Spinal cord (tissue), 10 donors: ENCODE results near the gene ZNF511. TPM values are rescaled to one million over a fixed set of nuclear protein-coding genes. Genes with fewer than 3 reads are reported as not detected.

Experiments
- DNase-seq, 6 donors: peaks; one replicate each; pipeline versions ENCODE4 v3.0.0 to v3.0.0-alpha.2; 2013 to 2015; ENCODE audit warnings: low spot score in 6 of 6, low read depth in 4 of 6
- H3K27ac ChIP-seq: one replicate; pipeline ENCODE4 v1.5.1; 2013; ENCODE audit warnings: low read depth, low read length, control low read depth
- H3K27me3 ChIP-seq: one replicate; pipeline ENCODE4 v1.6.1; 2013; ENCODE audit warnings: low read length; ENCODE audit not compliant: control insufficient read depth, insufficient read depth
- H3K36me3 ChIP-seq: one replicate; pipeline ENCODE4 v1.6.1; 2013; ENCODE audit warnings: low read length; ENCODE audit not compliant: control insufficient read depth, insufficient read depth
- H3K4me1 ChIP-seq: one replicate; pipeline ENCODE4 v1.6.1; 2013; ENCODE audit warnings: low read length; ENCODE audit not compliant: control insufficient read depth, insufficient read depth
- H3K4me3 ChIP-seq: one replicate; pipeline ENCODE4 v1.5.1; 2013; ENCODE audit warnings: low read depth, low read length, control low read depth
- H3K9me3 ChIP-seq: one replicate; pipeline ENCODE4 v1.6.1; 2013; ENCODE audit warnings: low read length; ENCODE audit not compliant: control insufficient read depth, insufficient read depth
- WGBS: methylation state at CpG from one replicate; pipeline ENCODE4 v1.1.5; 2013; ENCODE audit warnings: missing lambda C conversion rate; ENCODE audit not compliant: insufficient coverage; 5-methylcytosine and 5-hydroxymethylcytosine counted together
- polyA plus RNA-seq, 2 donors: library from polyadenylated mRNA; unstranded; fragments of 120-200 nt; gene quantifications; one replicate each; pipeline ENCODE4 v1.2.1, GENCODE V29; 2013; ENCODE audit not compliant: insufficient read length in 2 of 2
- total RNA-seq, 2 donors: library from RNA; depleted of rRNA in 1 of 2; stranded (reverse); fragments of 120-200 nt in 1 of 2; fragments of >200 nt in 1 of 2; gene quantifications; one replicate each; pipeline versions ENCODE4 v1.2.3 to v1.2.4, GENCODE V29; 2013 to 2014
- donor health status: healthy.

Gene ZNF511
- total and polyA plus RNA-seq, 4 donors: 9.4 to 25.8 (median 22.1) TPM

DNA sequence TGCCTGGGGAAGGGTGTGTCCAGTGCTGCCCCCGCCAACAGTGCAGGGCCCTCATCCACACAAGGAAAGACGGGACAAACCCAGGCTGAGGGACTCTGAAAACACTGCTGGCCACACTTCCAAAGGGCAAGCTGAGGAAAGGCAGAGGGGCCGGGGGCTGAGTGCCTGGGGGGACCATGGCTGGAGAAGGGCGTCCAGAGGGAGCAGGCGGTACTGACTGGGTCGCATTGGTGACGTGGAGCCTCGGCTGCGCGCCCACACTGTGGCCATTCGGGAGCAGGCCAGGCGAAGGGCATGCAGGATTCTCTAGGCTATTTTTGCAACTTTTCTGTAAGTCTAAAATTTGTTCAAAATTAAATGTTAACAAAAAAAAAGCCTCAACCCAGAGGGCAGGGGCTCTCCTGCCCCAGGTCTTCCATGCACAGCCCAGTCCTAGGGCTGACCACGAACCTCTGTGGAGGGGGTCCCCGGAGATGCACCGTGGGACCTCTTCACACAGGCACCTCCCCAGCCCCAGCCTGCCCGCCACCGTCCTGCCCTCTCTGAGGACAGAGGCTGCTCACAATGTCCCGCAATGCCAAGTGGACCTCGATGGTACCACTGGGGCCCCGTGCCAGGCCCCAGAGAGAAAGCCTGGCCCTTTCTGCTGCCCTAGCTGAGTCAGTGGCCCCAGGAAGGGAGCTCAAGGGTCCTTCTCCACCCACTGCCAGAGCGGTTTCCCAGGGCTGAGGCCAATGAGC, 42.5 kb upstream of the ZNF511 start:
- Histone ChIP-seq H3K27ac (no peak overlapping the region), H3K4me1 (peaks cover 15% of the 10 kb centered on the region), H3K9me3 (no peaks in the 10 kb centered on the region), H3K27me3 (no peaks in the 10 kb centered on the region), H3K4me3 (no peak overlapping the region), H3K36me3 (peaks cover 57% of the 10 kb centered on the region)
- DNase-seq: no peak
- 91% methylated on average over 16 of the region's 21 CpGs for WGBS

DNA sequence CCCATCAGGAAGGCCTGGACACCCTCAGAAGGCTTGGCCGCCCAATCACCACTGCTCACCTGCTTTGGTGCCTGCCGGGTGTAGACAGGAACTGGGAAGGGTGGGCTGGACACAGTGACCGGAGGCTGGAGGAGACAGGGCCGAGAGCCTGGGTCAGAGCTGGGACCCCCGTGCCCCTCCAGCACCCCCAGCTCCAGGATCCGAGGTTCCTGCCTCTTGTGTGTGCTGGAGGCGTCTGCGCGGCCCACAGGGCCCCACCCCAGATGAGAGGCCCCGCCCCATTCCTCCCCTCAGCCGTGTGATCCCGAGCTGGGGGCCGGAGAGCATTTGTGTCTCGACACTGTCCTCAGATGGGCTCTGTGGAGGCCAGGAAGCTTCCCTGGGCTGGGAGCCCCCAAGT, 41.4 kb upstream of the ZNF511 start:
- Histone ChIP-seq H3K4me3 (no peak overlapping the region), H3K27ac (no peak overlapping the region), H3K27me3 (no peaks in the 10 kb centered on the region), H3K4me1 (peaks cover 8% of the 10 kb centered on the region), H3K36me3 (peaks cover 66% of the 10 kb centered on the region), H3K9me3 (no peaks in the 10 kb centered on the region)
- WGBS: 65% methylated on average over 12 of the region's 14 CpGs
- no peak for DNase-seq

DNA sequence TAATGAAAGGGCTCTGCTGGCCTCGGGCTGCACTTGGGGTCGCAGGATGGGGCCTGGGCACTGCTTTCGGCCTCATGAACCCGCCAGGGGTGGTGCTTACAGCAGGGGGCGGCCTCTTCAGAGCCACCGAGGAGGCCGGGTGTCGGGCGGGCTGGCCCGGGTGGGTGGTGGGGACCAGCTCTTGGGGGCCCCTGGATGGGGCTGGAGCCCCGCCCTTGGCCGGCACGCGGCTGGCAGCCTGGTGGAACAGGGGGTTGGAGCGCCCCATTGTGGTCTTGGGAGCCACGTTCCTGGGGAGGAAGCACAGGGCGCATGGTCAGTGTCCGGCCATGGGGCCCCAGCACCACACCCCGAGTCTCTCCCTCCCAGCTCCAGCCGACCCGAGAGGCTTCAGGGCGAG, 40.9 kb upstream of the ZNF511 start:
- H3K9me3 ChIP-seq: no peaks in the 10 kb centered on the region
- peaks cover 68% of the 10 kb centered on the region for H3K36me3 ChIP-seq
- no peak for DNase-seq
- no peaks in the 10 kb centered on the region for H3K27me3 ChIP-seq
- H3K4me3 ChIP-seq: no peak overlapping the region
- peaks cover 3% of the 10 kb centered on the region for H3K4me1 ChIP-seq
- no peak overlapping the region for H3K27ac ChIP-seq
- WGBS: 84% methylated on average over 19 of the region's 22 CpGs

DNA sequence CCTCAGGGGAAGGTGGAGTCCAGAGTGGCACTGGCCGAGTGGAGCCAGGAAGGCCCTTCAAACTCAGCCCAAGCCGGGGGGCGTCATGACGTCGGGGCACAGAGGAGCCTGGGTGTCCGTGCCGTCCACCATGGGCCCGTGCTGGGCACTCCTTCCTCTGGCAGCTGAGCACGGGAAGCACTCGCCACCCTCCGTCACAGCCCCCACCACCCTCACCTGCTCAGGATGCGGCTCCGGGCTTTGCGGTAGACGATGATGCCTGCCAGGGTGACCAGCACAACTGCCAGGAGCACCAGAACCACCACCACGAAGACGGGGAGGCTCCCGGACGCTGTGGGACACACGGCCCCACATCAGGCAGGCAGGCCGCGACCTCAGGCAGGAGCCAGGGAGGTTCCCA, 40.2 kb upstream of the ZNF511 start:
- DNase-seq: no peak
- Histone ChIP-seq H3K4me3 (no peak overlapping the region), H3K27ac (no peak overlapping the region), H3K9me3 (no peaks in the 10 kb centered on the region), H3K27me3 (no peaks in the 10 kb centered on the region), H3K36me3 (peaks cover 74% of the 10 kb centered on the region), H3K4me1 (no peaks in the 10 kb centered on the region)
- WGBS: 89% methylated on average over 22 of the region's 22 CpGs

DNA sequence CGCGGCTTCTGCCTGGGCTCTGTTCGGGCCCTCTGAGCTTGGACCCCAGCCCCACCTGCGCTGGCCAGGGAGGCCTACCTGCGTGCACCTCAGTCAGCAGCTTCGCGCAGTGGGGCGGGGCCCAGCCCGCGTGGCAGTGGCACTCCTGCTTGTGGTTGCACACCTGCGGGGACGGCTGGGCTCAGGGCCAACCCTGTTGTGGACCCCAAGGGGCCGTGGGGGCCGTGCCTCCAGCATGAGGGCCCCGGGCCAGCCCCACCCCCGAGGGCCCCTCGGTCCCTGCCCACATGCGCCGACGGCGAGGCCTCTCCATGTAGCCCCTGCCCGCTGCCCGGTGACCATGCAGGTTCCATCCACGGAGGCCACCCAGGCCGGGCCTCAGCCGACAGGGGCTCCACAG, 39.3 kb upstream of the ZNF511 start:
- H3K27me3 ChIP-seq: no peaks in the 10 kb centered on the region
- H3K4me1 ChIP-seq: no peaks in the 10 kb centered on the region
- no peak overlapping the region for H3K27ac ChIP-seq
- H3K9me3 ChIP-seq: no peaks in the 10 kb centered on the region
- H3K4me3 ChIP-seq: no peak overlapping the region
- H3K36me3 ChIP-seq: peaks cover 81% of the 10 kb centered on the region
- DNase-seq: no peak
- 85% methylated on average over 26 of the region's 26 CpGs for WGBS

DNA sequence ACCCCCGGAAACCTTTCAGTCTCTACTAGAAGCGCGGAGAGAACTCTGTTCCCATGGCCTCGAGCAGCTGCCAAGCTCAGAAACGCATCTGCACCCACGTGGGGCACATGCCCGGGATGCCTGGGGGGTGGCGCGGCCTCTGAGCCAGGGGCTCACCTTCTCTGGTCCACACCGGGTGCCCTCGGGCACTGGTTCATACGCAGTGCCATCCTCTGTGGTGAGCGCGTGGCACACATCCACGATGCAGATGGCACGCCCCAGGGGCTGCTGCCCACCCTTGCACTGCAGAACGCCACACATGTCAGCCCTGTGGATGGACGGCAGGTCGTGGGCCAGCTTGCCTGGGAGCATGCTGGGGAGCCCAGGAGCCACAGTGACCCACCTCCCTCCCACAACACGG, 38.5 kb upstream of the ZNF511 start:
- Histone ChIP-seq H3K9me3 (no peaks in the 10 kb centered on the region), H3K27me3 (peaks cover under 1% of the 10 kb centered on the region), H3K27ac (no peak overlapping the region), H3K36me3 (peaks cover 83% of the 10 kb centered on the region), H3K4me1 (no peaks in the 10 kb centered on the region), H3K4me3 (no peak overlapping the region)
- no peak for DNase-seq
- 86% methylated on average over 20 of the region's 20 CpGs for WGBS

DNA sequence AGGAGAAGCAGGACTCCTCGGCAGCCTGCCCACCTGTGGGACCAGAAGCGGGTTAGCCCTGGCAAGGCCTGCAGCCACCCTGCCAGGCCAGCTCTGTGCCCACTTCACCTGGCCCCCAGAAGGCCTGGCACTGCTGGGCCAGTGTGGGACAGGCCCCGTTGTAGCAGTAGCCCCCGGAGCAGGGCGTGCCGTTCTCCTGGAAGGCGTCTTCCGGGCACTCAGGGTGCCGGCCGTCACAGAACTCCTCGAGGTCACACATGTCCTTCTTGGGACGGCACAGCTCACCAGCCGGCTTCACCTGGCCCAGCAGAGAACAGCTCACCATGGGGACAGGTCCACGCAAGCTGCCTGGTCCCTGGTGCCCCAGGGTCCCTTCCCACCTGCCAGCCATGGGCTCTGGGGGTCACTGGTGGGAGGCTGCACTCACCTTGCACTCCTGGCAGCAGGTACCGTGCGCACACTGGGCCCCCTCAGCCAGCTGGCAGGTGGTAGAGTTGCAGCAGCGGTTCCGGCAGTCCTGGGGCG, 37.9 kb upstream of the ZNF511 start:
- Histone ChIP-seq H3K27me3 (peaks cover 7% of the 10 kb centered on the region), H3K36me3 (peaks cover 83% of the 10 kb centered on the region), H3K4me1 (no peaks in the 10 kb centered on the region), H3K27ac (no peak overlapping the region), H3K4me3 (no peak overlapping the region), H3K9me3 (no peaks in the 10 kb centered on the region)
- no peak for DNase-seq
- 94% methylated on average over 18 of the region's 19 CpGs for WGBS

DNA sequence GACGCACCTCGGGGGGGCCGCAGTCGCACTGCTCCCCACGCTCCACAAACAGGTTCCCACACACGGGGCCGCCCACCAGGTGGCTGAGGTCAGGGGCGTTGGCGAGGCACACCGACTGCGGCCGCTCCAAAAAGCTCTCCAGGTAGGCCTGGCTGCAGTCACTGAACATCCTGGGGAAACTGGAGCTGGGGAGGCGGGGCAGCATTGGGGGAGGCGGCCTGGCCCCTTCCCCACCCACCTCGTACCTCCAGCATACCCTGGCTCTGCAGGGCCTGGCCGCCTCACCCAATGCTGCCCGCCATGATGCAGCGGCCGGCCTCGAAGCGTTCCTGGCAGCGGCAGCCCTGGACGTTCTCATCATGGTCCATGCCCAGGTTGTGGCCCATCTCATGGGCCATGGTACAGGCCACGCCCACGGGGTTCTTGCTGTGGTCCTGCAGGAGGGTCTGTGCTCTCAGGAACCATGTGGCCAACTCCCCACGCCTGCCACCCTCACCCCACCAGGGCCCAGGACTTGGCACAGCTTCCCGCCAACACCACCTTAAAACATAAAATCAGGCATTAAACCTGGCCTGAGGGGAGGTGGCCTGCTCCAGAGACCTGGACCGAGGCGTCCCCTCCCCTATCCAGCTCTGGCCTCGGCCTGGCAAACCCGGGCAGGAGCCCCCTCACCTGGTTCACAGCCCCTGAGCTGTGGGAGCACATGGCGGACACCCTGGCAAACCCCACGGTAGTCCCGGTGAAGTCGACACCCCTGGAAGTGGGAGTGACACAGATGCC, 37.0 kb upstream of the ZNF511 start:
- no peak overlapping the region for H3K27ac ChIP-seq
- no peaks in the 10 kb centered on the region for H3K9me3 ChIP-seq
- peaks cover 14% of the 10 kb centered on the region for H3K27me3 ChIP-seq
- peaks cover 75% of the 10 kb centered on the region for H3K36me3 ChIP-seq
- H3K4me1 ChIP-seq: no peaks in the 10 kb centered on the region
- 78% methylated on average over 33 of the region's 35 CpGs for WGBS
- no peak overlapping the region for H3K4me3 ChIP-seq
- DNase-seq: no peak

DNA sequence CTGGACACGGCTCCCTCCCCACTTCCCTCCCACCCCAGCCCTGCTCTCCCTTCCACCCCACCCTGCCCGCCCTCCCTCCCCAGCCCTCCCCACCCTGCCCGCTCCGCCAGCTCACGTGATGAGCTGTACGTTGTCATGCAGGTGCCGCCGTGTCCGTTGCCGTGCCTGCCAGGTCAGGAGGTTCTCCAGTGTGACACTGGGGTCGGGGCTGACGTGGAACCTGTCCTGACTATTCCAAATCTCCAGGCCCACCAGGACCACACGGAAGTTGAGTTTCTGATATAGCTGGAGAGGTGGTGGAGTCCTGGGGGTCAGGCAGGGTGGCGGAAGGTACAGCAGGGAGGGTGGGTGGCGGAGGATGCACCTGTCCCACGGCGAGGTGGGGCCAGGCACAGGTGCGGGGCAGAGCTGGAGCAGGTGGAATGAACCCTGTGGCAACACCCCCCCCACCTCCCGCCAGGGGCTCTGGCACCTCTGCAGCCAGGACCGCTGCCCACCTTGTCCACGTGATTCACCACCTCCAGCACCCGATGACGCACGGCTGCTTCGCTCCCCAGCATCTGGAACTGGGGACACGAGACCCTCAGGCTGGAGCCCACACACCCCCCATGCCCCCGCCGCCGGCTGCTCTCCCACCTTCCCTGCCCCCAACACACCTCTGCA, 36.3 kb upstream of the ZNF511 start:
- peaks cover 21% of the 10 kb centered on the region for H3K27me3 ChIP-seq
- H3K4me1 ChIP-seq: peaks cover 6% of the 10 kb centered on the region
- 80% methylated on average over 20 of the region's 29 CpGs for WGBS
- H3K27ac ChIP-seq: no peak overlapping the region
- H3K36me3 ChIP-seq: peaks cover 72% of the 10 kb centered on the region
- no peak overlapping the region for H3K4me3 ChIP-seq
- no peaks in the 10 kb centered on the region for H3K9me3 ChIP-seq
- no peak for DNase-seq
